Adrenal gland (tissue), 19 donors: ENCODE data around the gene SLC41A2. TPM values are rescaled to one million over a fixed set of nuclear protein-coding genes. Genes with fewer than 3 reads are reported as not detected.

Experiments used
- DNase-seq, 7 donors: peaks; one replicate each; pipeline ENCODE4 v3.0.0-alpha.2; 2019 to 2020
- H3K27ac ChIP-seq, 5 donors: fragments of 200-600 bp; sonication (generic) in 4 of 5; 1 replicate in 3 of 5; 2 replicates in 2 of 5; pipeline versions ENCODE4 v1.5.1 to v1.8.0; 2016 to 2020; ENCODE audit warnings: mild to moderate bottlenecking in 1 of 5
- H3K27me3 ChIP-seq: fragments of 200-600 bp; 2 replicates; pipeline ENCODE4 v1.8.0; 2021
- H3K36me3 ChIP-seq, 2 donors: fragments of 200-600 bp; replicated peaks in 1 of 2; 1 replicate in 1 of 2; 2 replicates in 1 of 2; pipeline versions ENCODE4 v1.5.1 to v1.8.0; 2018 to 2022
- H3K4me1 ChIP-seq, 2 donors: fragments of 200-600 bp; replicated peaks in 1 of 2; 1 replicate in 1 of 2; 2 replicates in 1 of 2; pipeline versions ENCODE4 v1.5.1 to v1.8.0; 2018 to 2021
- H3K4me3 ChIP-seq, 4 donors: fragments of 200-600 bp; sonication (generic) in 3 of 4; one replicate each; pipeline ENCODE4 v1.5.1; 2016 to 2018
- H3K9me3 ChIP-seq, 3 donors: fragments of 200-600 bp; sonication (generic) in 1 of 3; replicated peaks in 1 of 3; 1 replicate in 2 of 3; 2 replicates in 1 of 3; pipeline versions ENCODE4 v1.5.1 to v1.8.0; 2016 to 2021
- CTCF ChIP-seq, 6 experiments: fragments of 450-650 bp in 4 of 6; fragments of 200-600 bp in 2 of 6; sonication (generic) in 1 of 6; IDR thresholded peaks; 1 replicate in 5 of 6; 2 replicates in 1 of 6; pipeline versions ENCODE4 v1.5.1 to v1.8.0; 2016 to 2021; ENCODE audit warnings: antibody characterized with exemption in 6 of 6, mild to moderate bottlenecking in 2 of 6, moderate library complexity in 1 of 6
- POLR2A ChIP-seq, 2 donors: fragments of 450-650 bp; IDR thresholded peaks; one replicate each; pipeline ENCODE4 v1.6.1; 2017; ENCODE audit warnings: antibody characterized with exemption in 2 of 2, mild to moderate bottlenecking in 2 of 2, moderate library complexity in 1 of 2
- WGBS, 4 donors: extraction: QIAGEN DNeasy Blood & Tissue Kit in 2 of 4; methylation state at CpG; one replicate each; pipeline versions ENCODE4 v1.1.5 to v1.1.7; 2013 to 2017; 5-methylcytosine and 5-hydroxymethylcytosine counted together
- intact Hi-C, 2 donors: fragments of 100-400 bp; cut with DNase I; formaldehyde crosslinking; loops; one replicate each; pipeline versions ENCODE4 v1.14.1 to v1.15.0; 2022 to 2023
- long read RNA-seq, 10 donors: library from polyadenylated mRNA in 3 of 10; unstranded in 2 of 10; stranded (forward) in 1 of 10; transcript quantifications; one replicate each; pipeline ENCODE4 v2.0.0 and lab custom pipeline, GENCODE V29; 2021 to 2026
- polyA plus RNA-seq, 3 donors: library from polyadenylated mRNA; stranded (reverse); fragments of 200-250 nt in 2 of 3; fragments of 350-450 nt in 1 of 3; fragmentation: Illumina TruSeq in 1 of 3; extraction: RNeasy Lipid Tissue Mini Kit (QIAGEN cat#74804) in 1 of 3; gene quantifications; one replicate each; pipeline ENCODE4 v1.2.3, GENCODE V29; 2013 to 2014
- total RNA-seq, 9 donors: library from RNA; depleted of rRNA in 4 of 9; stranded (reverse); fragments of >200 nt in 4 of 9; fragments of 120-200 nt in 1 of 9; fragmentation: NEBNext Ultra II Directional in 1 of 9; extraction: Animal tissue kit (Norgen Biotek cat#: 25700) in 1 of 9; gene quantifications; one replicate each; pipeline versions ENCODE4 v1.1.0 to v1.2.4, GENCODE V29; 2013 to 2023
- donor health status: healthy with polysubstance abuse.
- donor health status: Bipolar disorder and iron deficiency.
- donor health status: DM: yes; HTN: yes; CAD: no.
- donor health status: DM: no; HTN: no; CAD: no.
- donor health status: DM: no; HTN: no; CAD: no.
- donor health status: DM: yes; HTN: yes; CAD: no.

Gene SLC41A2
- total RNA-seq: 10 to 100 TPM; 23.1 to 54.7 (median 37.7) TPM
- polyA plus RNA-seq: 10 to 100 TPM in 1 of 3 donors, 1 to 10 TPM in 2; 3.0 to 33.9 (median 6.4) TPM
- long read RNA-seq, donor 1: 0 reads
- long read RNA-seq, donor 2: 0 reads
- long read RNA-seq, donor 3, full-length matches to known transcripts: 1 of 1 reads
- long read RNA-seq, donor 3, partial matches to known transcripts: 0 of 1 reads
- long read RNA-seq, donor 3, other reads (novel, unspliced or antisense): 0 of 1 reads
- long read RNA-seq, donor 4, partial matches to known transcripts: 0 of 20 reads
- long read RNA-seq, donor 4, other reads (novel, unspliced or antisense): 20 of 20 reads
- long read RNA-seq, donor 5, partial matches to known transcripts: 1 of 14 reads
- long read RNA-seq, donor 5, other reads (novel, unspliced or antisense): 13 of 14 reads
- long read RNA-seq, donor 6, partial matches to known transcripts: 1 of 5 reads
- long read RNA-seq, donor 6, other reads (novel, unspliced or antisense): 4 of 5 reads
- long read RNA-seq, donor 7, full-length matches to known transcripts: 3 of 3 reads
- long read RNA-seq, donor 7, partial matches to known transcripts: 0 of 3 reads
- long read RNA-seq, donor 7, other reads (novel, unspliced or antisense): 0 of 3 reads
- long read RNA-seq, donor 8, partial matches to known transcripts: 0 of 7 reads
- long read RNA-seq, donor 8, other reads (novel, unspliced or antisense): 5 of 7 reads
- long read RNA-seq, donor 9, full-length matches to known transcripts: 2 of 2 reads
- long read RNA-seq, donor 9, partial matches to known transcripts: 0 of 2 reads
- long read RNA-seq, donor 9, other reads (novel, unspliced or antisense): 0 of 2 reads
- long read RNA-seq, donor 10: 0 reads

GRCh38 chr12:104958001-104958804 lies at the start of gene SLC41A2:
Gene SLC41A2 (minus strand): TSS chr12:104958290. CDS start chr12:104928527, 29,763 bp downstream.
- Histone ChIP-seq H3K27ac (peak within 1 kb of the TSS; percentile 51 to 98 (median 89)), H3K9me3 (no peaks in the 10 kb centered on the region), H3K27me3 (no peaks in the 10 kb centered on the region), H3K4me1 (peaks cover 14 to 21% of the 10 kb centered on the region in 2 donors), H3K36me3 (no peaks in the 10 kb centered on the region), H3K4me3 (peak within 1 kb of the TSS in 3 of 4 donors; percentile 52 to 97 (median 54))
- WGBS, 4 donors: 0 to 5% (median 1%) methylated on average over 4 to 83 of the region's 83 CpGs
- TF ChIP-seq POLR2A (IDR thresholded peaks at IDR 0.05) (peak; percentile 41 to 66), CTCF (IDR thresholded peaks at IDR 0.05) (peak in 3 of 6 experiments; percentile 11 to 55 (median 40))
- intact Hi-C loops: no loop called here
- peak; percentile 80 to 96 (median 94) for DNase-seq

DNA sequence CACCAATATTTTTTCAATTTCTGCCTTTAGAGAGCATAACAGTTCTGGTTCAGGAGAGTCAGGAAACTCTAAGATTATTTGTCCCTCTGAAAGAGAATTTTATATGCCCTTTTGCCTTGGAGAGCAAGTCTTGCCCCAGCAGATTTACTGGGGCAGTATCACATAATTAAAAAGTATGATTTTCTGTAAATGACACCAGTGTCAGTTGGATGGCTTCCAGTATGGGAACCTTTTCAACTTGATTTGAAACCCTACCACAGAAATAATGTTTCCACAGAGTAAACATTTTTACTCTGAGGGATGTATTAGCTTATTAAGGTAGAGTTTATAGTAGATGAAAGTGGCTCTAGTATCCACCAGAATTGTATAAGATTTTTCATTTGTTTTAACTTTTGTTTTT lies 43.4 kb upstream of the SLC41A2 start:
- Histone ChIP-seq H3K36me3 (peaks cover 0 to 21% of the 10 kb centered on the region in 2 donors), H3K27ac (no peak overlapping the region), H3K9me3 (no peaks in the 10 kb centered on the region), H3K4me1 (no peaks in the 10 kb centered on the region), H3K27me3 (no peaks in the 10 kb centered on the region), H3K4me3 (no peak overlapping the region)
- intact Hi-C loops: no loop called here
- DNase-seq: no peak
- TF ChIP-seq POLR2A (IDR thresholded peaks at IDR 0.05): no peak
- TF ChIP-seq CTCF (IDR thresholded peaks at IDR 0.05): no peak

GRCh38 chr12:104999347-104999685 lies 41.2 kb upstream of the SLC41A2 start:
- Histone ChIP-seq H3K4me1 (peaks cover 0 to 5% of the 10 kb centered on the region in 2 donors), H3K9me3 (no peaks in the 10 kb centered on the region), H3K36me3 (peaks cover 0 to 31% of the 10 kb centered on the region in 2 donors), H3K27me3 (no peaks in the 10 kb centered on the region), H3K4me3 (no peak overlapping the region), H3K27ac (no peak overlapping the region)
- TF ChIP-seq CTCF (IDR thresholded peaks at IDR 0.05): no peak
- 70 to 97% (median 77%) methylated on average over 5 to 7 of the region's 7 CpGs for WGBS, 4 donors
- intact Hi-C loops: no loop called here
- no peak for DNase-seq
